Measurements from ENCODE around the gene ANKFN1. TPM values are rescaled to one million over a fixed set of nuclear protein-coding genes. Genes with fewer than 3 reads are reported as not detected.

Gene ANKFN1
- total and polyA plus RNA-seq, 2 donors from 2014 or later, result 0.19 TPM; not detected in 1

GRCh38 chr17:56300144-56300543 lies 146.9 kb downstream of the ANKFN1 start:
- FAIRE-seq (no peak), DNase-seq (no peak)
- no peak for TF ChIP-seq CTCF (IDR thresholded peaks at IDR 0.05; ENCODE audit: borderline replicate concordance, extremely low read depth, insufficient read depth)
- Histone ChIP-seq H3K27me3 (ENCODE audit: control insufficient read depth, insufficient read depth, low read length) (no peaks in the 10 kb centered on the region), H3K36me3 (ENCODE audit: control insufficient read depth in 2 of 3, insufficient read depth in 3 of 3, low read length in 3 of 3) (no peaks in the 10 kb centered on the region), H3K9ac (ENCODE audit: low read length in 3 of 3) (no peak overlapping the region), H3K9me3 (ENCODE audit: control insufficient read depth in 2 of 3, insufficient read depth in 1 of 3, low read length in 3 of 3) (no peaks in the 10 kb centered on the region), H3K27ac (ENCODE audit: low read depth in 2 of 2, low read length in 2 of 2) (no peak overlapping the region), H3K4me3 (ENCODE audit: low read length in 3 of 3) (no peak overlapping the region), H3K4me1 (ENCODE audit: control insufficient read depth in 2 of 3, insufficient read depth in 2 of 3, low read depth in 1 of 3, low read length in 3 of 3) (no peaks in the 10 kb centered on the region)
- intact Hi-C loops (cut with DNase I), result no loop called here

- no peak for TF ChIP-seq CTCF (IDR thresholded peaks at IDR 0.05; ENCODE audit: borderline replicate concordance, extremely low read depth, insufficient read depth)
- Histone ChIP-seq H3K4me1 (ENCODE audit: control insufficient read depth in 2 of 3, insufficient read depth in 2 of 3, low read depth in 1 of 3, low read length in 3 of 3) (no peaks in the 10 kb centered on the region), H3K9me3 (ENCODE audit: control insufficient read depth in 2 of 3, insufficient read depth in 1 of 3, low read length in 3 of 3) (no peaks in the 10 kb centered on the region), H3K9ac (ENCODE audit: low read length in 3 of 3) (no peak overlapping the region), H3K4me3 (ENCODE audit: low read length in 3 of 3) (no peak overlapping the region), H3K27ac (ENCODE audit: low read depth in 2 of 2, low read length in 2 of 2) (no peak overlapping the region), H3K36me3 (ENCODE audit: control insufficient read depth in 2 of 3, insufficient read depth in 3 of 3, low read length in 3 of 3) (no peaks in the 10 kb centered on the region), H3K27me3 (ENCODE audit: control insufficient read depth, insufficient read depth, low read length) (no peaks in the 10 kb centered on the region)
- intact Hi-C loops (cut with DNase I), result no loop called here
- FAIRE-seq (no peak), DNase-seq (no peak)
Measured at GRCh38 chr17:56305007-56305406, 151.7 kb downstream of the ANKFN1 start.

- no peak for FAIRE-seq
- H3K36me3 ChIP-seq (ENCODE audit: control insufficient read depth in 2 of 3, insufficient read depth in 3 of 3, low read length in 3 of 3), result no peaks in the 10 kb centered on the region
- no peak overlapping the region for H3K9ac ChIP-seq (ENCODE audit: low read length in 3 of 3)
- DNase-seq, result no peak
- intact Hi-C loops (cut with DNase I), result no loop called here
- no peaks in the 10 kb centered on the region for H3K4me1 ChIP-seq (ENCODE audit: control insufficient read depth in 2 of 3, insufficient read depth in 2 of 3, low read depth in 1 of 3, low read length in 3 of 3)
- H3K4me3 ChIP-seq (ENCODE audit: low read length in 3 of 3), result no peak overlapping the region
- H3K9me3 ChIP-seq (ENCODE audit: control insufficient read depth in 2 of 3, insufficient read depth in 1 of 3, low read length in 3 of 3), result no peaks in the 10 kb centered on the region
- no peak overlapping the region for H3K27ac ChIP-seq (ENCODE audit: low read depth in 2 of 2, low read length in 2 of 2)
- H3K27me3 ChIP-seq (ENCODE audit: control insufficient read depth, insufficient read depth, low read length), result no peaks in the 10 kb centered on the region
- TF ChIP-seq CTCF (IDR thresholded peaks at IDR 0.05; ENCODE audit: borderline replicate concordance, extremely low read depth, insufficient read depth), result no peak
Measured at GRCh38 chr17:56309897-56310296, 156.6 kb downstream of the ANKFN1 start.

DNA sequence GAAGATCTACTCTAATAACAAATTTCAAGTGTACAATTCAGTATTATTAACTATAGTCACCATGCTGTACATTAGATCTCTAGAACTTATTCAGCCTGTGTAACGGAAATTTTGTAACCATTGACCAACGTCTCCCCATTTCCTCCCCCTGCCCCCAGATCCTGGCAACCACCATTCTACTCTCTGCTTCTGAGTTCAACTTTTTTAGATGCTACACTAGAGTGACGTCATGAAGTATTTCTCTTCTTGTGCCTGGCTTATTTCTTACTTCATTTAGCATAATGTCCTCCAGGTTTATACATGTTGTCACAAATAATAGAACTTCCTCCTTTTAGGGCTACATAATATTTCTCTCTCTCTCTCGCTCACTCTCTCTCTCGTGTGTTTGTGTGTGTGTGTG lies 157.5 kb downstream of the ANKFN1 start:
- H3K9me3 ChIP-seq (ENCODE audit: control insufficient read depth in 2 of 3, insufficient read depth in 1 of 3, low read length in 3 of 3), result no peaks in the 10 kb centered on the region
- H3K36me3 ChIP-seq (ENCODE audit: control insufficient read depth in 2 of 3, insufficient read depth in 3 of 3, low read length in 3 of 3), result no peaks in the 10 kb centered on the region
- no peak overlapping the region for H3K4me3 ChIP-seq (ENCODE audit: low read length in 3 of 3)
- H3K27ac ChIP-seq (ENCODE audit: low read depth in 2 of 2, low read length in 2 of 2), result no peak overlapping the region
- H3K27me3 ChIP-seq (ENCODE audit: control insufficient read depth, insufficient read depth, low read length), result no peaks in the 10 kb centered on the region
- FAIRE-seq (no peak), DNase-seq (no peak)
- H3K9ac ChIP-seq (ENCODE audit: low read length in 3 of 3), result no peak overlapping the region
- TF ChIP-seq CTCF (IDR thresholded peaks at IDR 0.05; ENCODE audit: borderline replicate concordance, extremely low read depth, insufficient read depth), result no peak
- intact Hi-C loops (cut with DNase I), result no loop called here
- H3K4me1 ChIP-seq (ENCODE audit: control insufficient read depth in 2 of 3, insufficient read depth in 2 of 3, low read depth in 1 of 3, low read length in 3 of 3), result no peaks in the 10 kb centered on the region

Measured in kidney (tissue), 14 donors.